Calu3 (cell line): ENCODE data around the gene GPR4. TPM values are rescaled to one million over a fixed set of nuclear protein-coding genes. Genes with fewer than 3 reads are reported as not detected.

Experiments used
- Bru-seq: library from RNA; stranded (reverse); fragments of 400-500 nt; gene quantifications from one replicate; lab custom pipeline; 2021; lab: Mats Ljungman, UMichigan
- BruChase-seq, 2 experiments: library from RNA; stranded (reverse); fragments of 400-500 nt; gene quantifications; one replicate each; lab custom pipeline; 2021; lab: Mats Ljungman, UMichigan
- BruUV-seq: library from RNA; stranded (reverse); fragments of 400-500 nt; replicated peaks from 2 replicates; lab custom pipeline; 2021; lab: Mats Ljungman, UMichigan
- CTCF ChIA-PET: fragments of 300-600 bp; sonication (Branson Sonifier 250); formaldehyde crosslinking; loops from one replicate; lab custom pipeline; 2022; ENCODE audit warnings: antibody characterized with exemption; lab: Charles Lee
- DNase-seq: peaks from one replicate; pipeline ENCODE4 v3.0.0; 2022
- H3K27ac Mint-ChIP-seq: one replicate; pipeline ENCODE4 v1.8.0; 2022; ENCODE audit warnings: mixed read lengths; ENCODE audit not compliant: unreplicated experiment
- H3K27me3 Mint-ChIP-seq: one replicate; pipeline ENCODE4 v1.8.0; 2022; ENCODE audit warnings: mixed read lengths; ENCODE audit not compliant: unreplicated experiment
- H3K36me3 Mint-ChIP-seq: one replicate; pipeline ENCODE4 v1.8.0; 2022; ENCODE audit warnings: mild to moderate bottlenecking, moderate library complexity, mixed read lengths; ENCODE audit not compliant: insufficient read depth, unreplicated experiment
- H3K4me1 Mint-ChIP-seq: one replicate; pipeline ENCODE4 v1.8.0; 2022; ENCODE audit warnings: mild to moderate bottlenecking, low read depth, mixed read lengths; ENCODE audit not compliant: unreplicated experiment
- H3K4me3 Mint-ChIP-seq: one replicate; pipeline ENCODE4 v1.8.0; 2022; ENCODE audit warnings: mild to moderate bottlenecking, low read depth, moderate library complexity, mixed read lengths; ENCODE audit not compliant: unreplicated experiment
- H3K9me3 Mint-ChIP-seq: one replicate; pipeline ENCODE4 v1.8.0; 2022; ENCODE audit warnings: low read depth, mixed read lengths; ENCODE audit not compliant: unreplicated experiment
- CTCF ChIP-seq: fragments of 200-600 bp; IDR thresholded peaks from one replicate; pipeline ENCODE4 v1.8.0; 2022; ENCODE audit warnings: antibody characterized with exemption; ENCODE audit not compliant: unreplicated experiment
- intact Hi-C: fragments of 100-400 bp; cut with micrococcal nuclease; formaldehyde crosslinking; loops from one replicate; pipeline ENCODE4 v1.10.0; 2022; ENCODE audit not compliant: unreplicated experiment
- long read RNA-seq: library from polyadenylated mRNA; stranded (forward); transcript quantifications from one replicate; pipeline ENCODE4 v2.0.0, GENCODE V29; 2022
- total RNA-seq: library from RNA; stranded (reverse); gene quantifications from 2 replicates; pipeline ENCODE4 v1.2.3, GENCODE V29; 2022

The GPR4 gene
- not detected in 2 replicates for total RNA-seq
- Bru-seq, nascent RNA, result not detected
- BruChase-seq, experiment 1, labeled RNA remaining after a 6-hour chase, result percentile 33 among the genes with signal in this experiment
- percentile 10 among the genes with signal in this experiment for BruChase-seq, experiment 2, labeled RNA remaining after a 2-hour chase
- long read RNA-seq, result 0 reads

GRCh38 chr19:45601524-45602374 lies at the start of gene GPR4:
GPR4 (minus strand) TSS chr19:45602212; CDS start chr19:45591866, 10,346 bp downstream.
- intact Hi-C loops, result no loop called here
- Mint-ChIP-seq H3K4me3 (peak within 1 kb of the TSS; percentile 25), H3K9me3 (no peaks in the 10 kb centered on the region), H3K27ac (peak within 1 kb of the TSS; percentile 7), H3K4me1 (peaks cover 38% of the 10 kb centered on the region), H3K27me3 (peaks cover 68% of the 10 kb centered on the region), H3K36me3 (peaks cover 5% of the 10 kb centered on the region)
- CTCF ChIA-PET, result no interaction called here
- DNase-seq, result peak; percentile 43
- TF ChIP-seq CTCF, result no peak
- no TSS peak for BruUV-seq

GRCh38 chr19:45650722-45651121 lies 48.7 kb upstream of the GPR4 start:
- Mint-ChIP-seq H3K9me3 (no peaks in the 10 kb centered on the region), H3K27me3 (no peaks in the 10 kb centered on the region), H3K36me3 (peaks cover 6% of the 10 kb centered on the region), H3K4me3 (no peak overlapping the region), H3K4me1 (peaks cover 9% of the 10 kb centered on the region), H3K27ac (no peak overlapping the region)
- DNase-seq, result no peak
- CTCF ChIA-PET, result interaction anchor here (1.2 kb wide), 1 partner anchor 9 kb away, joined by 5 read pairs; no protein-coding TSS in a partner anchor
- no TSS peak for BruUV-seq
- no peak for TF ChIP-seq CTCF
- intact Hi-C loops, result no loop called here

- peaks cover under 1% of the 10 kb centered on the region for H3K9me3 Mint-ChIP-seq
- intact Hi-C loops, result no loop called here
- H3K4me1 Mint-ChIP-seq, result peaks cover 34% of the 10 kb centered on the region
- H3K36me3 Mint-ChIP-seq, result peaks cover 39% of the 10 kb centered on the region
- peak overlapping the region; percentile 70 for H3K27ac Mint-ChIP-seq
- no TSS peak for BruUV-seq
- H3K4me3 Mint-ChIP-seq, result peak overlapping the region; percentile 73
- no peak for DNase-seq
- TF ChIP-seq CTCF, result no peak
- H3K27me3 Mint-ChIP-seq, result peaks cover 15% of the 10 kb centered on the region
- CTCF ChIA-PET, result interaction anchor here (0.5 to 1.3 kb wide), 11 partner anchors 16 to 1628 kb away, joined by 3 to 8 read pairs (median 3); partner anchors contain the start of gene QPCTL
Observed at GRCh38 chr19:45646345-45646698, 44.3 kb upstream of the GPR4 start.

- BruUV-seq, result no TSS peak
- no peak for TF ChIP-seq CTCF
- peak; percentile 87 for DNase-seq
- peaks cover 44% of the 10 kb centered on the region for H3K36me3 Mint-ChIP-seq
- CTCF ChIA-PET, result interaction anchor here (0.5 to 1.3 kb wide), 13 partner anchors 15 to 1628 kb away, joined by 3 to 9 read pairs (median 4); partner anchors contain the start of gene QPCTL
- peak overlapping the region; percentile 73 for H3K4me3 Mint-ChIP-seq
- peaks cover 6% of the 10 kb centered on the region for H3K9me3 Mint-ChIP-seq
- H3K27me3 Mint-ChIP-seq, result peaks cover 15% of the 10 kb centered on the region
- H3K4me1 Mint-ChIP-seq, result peaks cover 39% of the 10 kb centered on the region
- peak overlapping the region; percentile 70 for H3K27ac Mint-ChIP-seq
- intact Hi-C loops, result no loop called here
Observed at GRCh38 chr19:45645631-45646344, 43.8 kb upstream of the GPR4 start.
